ENCODE data around the gene SLAMF8.
A peak's percentile ranks its signal among the peaks of the same experiment; 100 is the strongest.

SLAMF8 gene

GRCh38 chr1:159826441-159827101, at the start of gene SLAMF8:
SLAMF8 (plus strand) TSS chr1:159826873; CDS start chr1:159826899, 26 bp downstream.
- peak; percentile 4 for DNase-seq (ENCODE audit: low read depth, low spot score)

DNA sequence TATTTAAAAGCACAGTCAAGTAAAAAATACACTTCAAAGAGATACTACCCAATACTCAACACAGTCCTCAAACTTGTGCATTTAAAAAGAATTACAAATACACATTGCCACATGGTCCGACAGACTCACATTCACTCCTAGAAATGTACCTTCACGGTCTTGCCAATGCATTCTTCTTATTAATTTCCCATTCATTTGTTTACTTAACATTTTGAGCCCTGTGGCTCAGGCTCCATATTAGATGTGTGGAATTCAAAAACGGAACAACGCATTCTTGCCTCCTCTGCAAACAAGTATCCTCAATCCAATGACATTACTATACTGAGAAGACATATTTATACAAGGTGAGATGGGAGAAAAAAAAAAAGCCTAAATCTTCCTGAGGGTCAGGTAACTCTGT, 48.4 kb upstream of the SLAMF8 start:
- DNase-seq (ENCODE audit: low read depth, low spot score), result no peak

- DNase-seq (ENCODE audit: low read depth, low spot score), result no peak
Observed at GRCh38 chr1:159779403-159779851, 47.2 kb upstream of the SLAMF8 start.

GRCh38 chr1:159780583-159781582, 45.8 kb upstream of the SLAMF8 start, which contains the start of gene DUSP23:
DUSP23 (plus strand) TSS chr1:159780962; CDS start chr1:159781101, 139 bp downstream.
- DNase-seq (ENCODE audit: low read depth, low spot score), result peak; percentile 90

- DNase-seq (ENCODE audit: low read depth, low spot score), result no peak
Observed at GRCh38 chr1:159781992-159782391, 44.7 kb upstream of the SLAMF8 start.

GRCh38 chr1:159783724-159784123, 42.9 kb upstream of the SLAMF8 start:
- DNase-seq (ENCODE audit: low read depth, low spot score), result no peak

DNA sequence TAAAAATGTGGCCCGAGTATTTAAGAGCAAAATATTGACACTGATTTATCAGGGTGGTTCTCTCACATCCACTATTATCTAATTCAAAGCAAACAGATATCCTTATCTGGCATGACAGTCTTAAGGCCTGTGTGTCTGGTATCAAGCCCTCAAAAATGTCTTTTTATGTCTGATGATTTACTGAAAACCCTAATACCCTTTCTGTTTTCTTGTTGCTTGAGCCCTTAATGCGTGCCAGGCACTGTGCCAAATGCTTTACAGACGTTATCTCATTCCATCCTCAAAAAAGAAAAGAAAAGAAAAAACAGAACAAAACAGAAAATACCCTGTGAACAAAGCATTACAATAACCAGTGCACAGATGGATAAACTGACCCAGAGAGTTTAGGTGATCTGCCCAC, 40.2 kb upstream of the SLAMF8 start:
- no peak for DNase-seq (ENCODE audit: low read depth, low spot score)

DNA sequence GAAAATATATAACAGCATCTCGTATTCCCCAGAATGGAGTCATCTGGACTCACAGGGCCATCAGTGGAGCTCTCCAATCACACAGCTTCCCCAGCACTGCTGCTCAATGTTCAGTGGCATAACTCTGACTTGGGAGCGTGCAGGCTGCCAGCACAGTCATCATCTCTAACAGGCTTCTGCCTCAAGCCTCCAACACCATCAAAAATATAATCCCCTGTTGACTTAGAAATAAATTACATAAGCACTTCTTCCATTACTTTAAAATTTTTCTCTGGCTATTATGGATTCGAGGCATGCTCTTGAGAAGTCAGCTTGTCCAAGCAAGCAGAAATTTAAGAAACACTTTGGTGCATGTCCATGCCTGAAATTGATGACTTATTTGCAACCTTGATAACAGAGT, 39.7 kb upstream of the SLAMF8 start:
- no peak for DNase-seq (ENCODE audit: low read depth, low spot score)

DNA sequence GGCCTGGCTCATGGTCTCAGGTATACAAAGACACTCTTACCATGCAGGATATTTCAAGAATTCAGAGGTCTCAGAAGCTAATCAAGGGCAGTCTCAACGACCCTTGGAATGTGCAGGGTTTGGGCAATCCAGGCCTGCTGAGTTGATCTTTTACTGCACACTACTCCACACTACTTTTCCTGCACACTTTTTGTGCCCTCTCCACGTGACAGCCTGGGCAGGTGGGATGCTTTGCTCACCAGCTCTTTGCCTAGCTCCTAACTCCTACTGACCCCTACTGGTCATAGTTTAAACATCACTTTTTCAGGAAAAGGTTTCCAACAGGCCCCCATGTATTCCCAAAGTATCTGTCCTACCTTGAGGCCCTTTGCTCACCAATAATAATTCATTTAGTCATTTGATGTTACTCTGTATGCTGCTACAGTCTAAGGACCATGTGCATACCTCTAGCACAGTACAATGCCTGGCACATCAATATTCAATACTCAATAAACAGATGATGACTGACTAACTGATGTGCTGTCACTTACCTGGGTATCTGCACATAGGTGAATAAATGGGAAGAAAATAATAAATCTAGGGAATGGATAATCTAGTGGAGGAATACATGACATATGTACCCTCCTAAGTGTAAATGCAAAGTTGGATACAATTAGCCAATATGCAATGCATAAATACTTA, 36.3 kb upstream of the SLAMF8 start:
- DNase-seq (ENCODE audit: low read depth, low spot score), result no peak

- no peak for DNase-seq (ENCODE audit: low read depth, low spot score)
Observed at GRCh38 chr1:159791031-159791430, 35.6 kb upstream of the SLAMF8 start.

GRCh38 chr1:159791461-159791860, 35.2 kb upstream of the SLAMF8 start:
- no peak for DNase-seq (ENCODE audit: low read depth, low spot score)

GRCh38 chr1:159795534-159795933, 31.1 kb upstream of the SLAMF8 start:
- DNase-seq (ENCODE audit: low read depth, low spot score), result no peak

DNA sequence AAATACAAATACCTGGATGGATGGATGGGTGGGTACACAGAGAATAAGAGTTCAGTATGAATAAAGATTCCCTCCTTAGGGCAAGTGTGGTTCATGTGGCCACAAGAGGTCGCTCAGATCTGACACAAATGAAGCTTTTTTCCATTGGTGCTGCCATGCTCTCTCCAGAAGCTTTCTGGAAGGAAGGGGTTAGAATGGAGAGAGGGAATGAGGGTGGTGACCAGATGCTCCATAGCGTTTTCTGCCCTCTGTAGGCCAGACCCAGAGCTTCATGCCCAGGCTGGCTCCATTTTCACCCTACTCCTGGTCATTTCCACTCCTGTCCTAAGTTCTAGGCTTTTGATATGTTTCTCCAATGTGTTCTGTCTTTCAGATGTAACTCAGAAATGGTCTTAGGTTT, 27.8 kb upstream of the SLAMF8 start:
- DNase-seq (ENCODE audit: low read depth, low spot score), result no peak

DNA sequence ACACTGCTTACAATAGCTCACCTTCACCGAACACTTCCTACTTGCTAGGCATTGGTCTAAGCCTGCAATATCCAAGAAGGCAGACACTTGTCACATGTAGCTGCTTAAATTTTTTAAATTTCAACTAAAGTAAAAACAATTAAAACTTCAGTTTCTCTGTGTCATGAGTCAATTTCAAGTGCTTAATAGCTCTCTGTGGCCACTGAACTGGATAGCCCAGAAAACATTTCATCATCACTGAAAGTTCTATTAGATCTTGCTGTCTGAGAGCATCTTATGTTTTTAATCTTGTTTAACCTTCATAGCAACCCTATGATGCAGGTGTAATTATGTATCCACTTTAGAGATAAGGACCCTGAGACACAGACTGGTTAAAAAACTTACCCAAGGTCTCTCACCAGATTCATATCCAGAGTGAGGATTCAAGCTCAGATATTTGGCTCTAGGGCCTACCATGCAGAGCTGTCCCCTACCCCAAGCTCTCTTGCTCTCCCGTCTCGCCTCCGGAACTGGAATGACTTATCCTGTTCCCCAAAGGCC, 27.2 kb upstream of the SLAMF8 start:
- DNase-seq (ENCODE audit: low read depth, low spot score), result no peak

- no peak for DNase-seq (ENCODE audit: low read depth, low spot score)
Observed at GRCh38 chr1:159800177-159800930, 26.3 kb upstream of the SLAMF8 start.

- no peak for DNase-seq (ENCODE audit: low read depth, low spot score)
Observed at GRCh38 chr1:159802111-159802510, 24.6 kb upstream of the SLAMF8 start, which contains the start of gene FCRL6. FCRL6 (plus strand) TSS chr1:159802360; CDS start chr1:159802425, 65 bp downstream.

DNA sequence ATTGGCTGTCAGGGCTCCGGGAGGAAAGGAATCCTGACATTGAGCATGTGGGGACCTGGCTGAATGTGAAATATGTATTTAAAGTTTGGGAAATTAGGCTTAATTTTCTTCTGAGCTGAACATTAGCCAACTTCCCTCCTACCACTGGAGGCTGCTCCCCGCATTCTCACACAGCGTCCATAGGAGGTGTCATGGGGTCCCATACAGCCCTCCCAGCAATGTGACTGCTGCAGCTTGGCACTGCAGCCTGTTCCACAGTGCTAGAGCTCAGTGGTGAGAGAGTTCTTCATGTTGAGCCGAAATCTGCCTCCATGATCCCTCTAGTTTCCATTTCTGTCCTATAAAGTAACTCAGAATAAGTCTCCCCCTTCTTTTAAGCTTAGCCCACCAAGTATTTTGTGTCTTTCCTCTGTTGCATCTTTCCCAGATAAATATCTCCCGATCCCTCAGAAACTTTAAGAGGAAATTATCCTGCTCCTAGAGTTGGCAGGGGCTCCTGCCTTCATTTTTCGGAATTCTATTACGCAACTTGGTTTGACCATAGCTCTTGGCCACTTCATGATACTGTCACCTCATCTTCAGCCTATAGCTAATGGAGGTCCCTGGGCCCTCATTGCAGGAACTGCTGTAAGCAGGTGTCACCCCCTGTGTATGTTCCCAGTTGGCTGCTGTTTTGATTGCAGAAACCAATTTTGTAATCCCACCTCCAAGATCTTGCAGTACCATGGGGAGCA, 22.6 kb upstream of the SLAMF8 start:
- no peak for DNase-seq (ENCODE audit: low read depth, low spot score)

DNA sequence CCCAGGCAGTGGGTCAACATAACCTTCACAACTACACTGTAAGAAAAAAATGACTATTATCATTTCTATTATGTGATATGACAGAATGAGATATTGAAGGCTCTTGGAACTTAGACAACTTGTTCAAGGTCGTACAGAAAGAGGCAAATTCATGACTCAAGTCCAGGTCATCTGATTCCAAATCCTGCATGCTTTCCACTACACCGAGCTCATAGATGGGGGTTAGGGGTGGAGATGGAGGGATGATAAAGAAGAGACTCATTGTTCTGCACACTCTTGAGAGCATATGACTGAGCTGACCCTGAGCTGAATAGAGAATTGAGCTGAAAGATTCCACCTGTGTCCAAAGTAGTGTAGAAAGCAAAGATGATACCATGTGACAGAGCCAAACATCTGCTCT, 21.7 kb upstream of the SLAMF8 start:
- DNase-seq (ENCODE audit: low read depth, low spot score), result no peak

- DNase-seq (ENCODE audit: low read depth, low spot score), result no peak
Observed at GRCh38 chr1:159815926-159816325, 10.7 kb upstream of the SLAMF8 start.
